Left lung (tissue), 10 donors: Measurements from ENCODE around the gene TUNAR. TPM values are rescaled to one million over a fixed set of nuclear protein-coding genes. Genes with fewer than 3 reads are reported as not detected.

Source experiments
- ATAC-seq: fragments of 200-7000 bp; cut with Tn5 transposase; one replicate; pipeline ENCODE4 v1.9.1; 2020; ENCODE audit warnings: moderate library complexity
- DNase-seq, 4 donors: peaks; one replicate each; pipeline ENCODE4 v3.0.0-alpha.2; 2013 to 2020
- H3K27ac ChIP-seq, 2 donors: fragments of 200-600 bp; sonication (generic) in 1 of 2; one replicate each; pipeline versions ENCODE4 v1.5.0 to v1.8.0; 2020 to 2021
- H3K27me3 ChIP-seq, 2 donors: fragments of 200-600 bp; sonication (generic) in 1 of 2; one replicate each; pipeline versions ENCODE4 v1.5.0 to v1.8.0; 2020 to 2021
- H3K36me3 ChIP-seq, 2 donors: fragments of 200-600 bp; sonication (generic) in 1 of 2; one replicate each; pipeline versions ENCODE4 v1.5.0 to v1.8.0; 2020 to 2021
- H3K4me1 ChIP-seq, 2 donors: fragments of 200-600 bp; one replicate each; pipeline ENCODE4 v1.8.0; 2021
- H3K4me3 ChIP-seq, 2 donors: fragments of 200-600 bp; sonication (generic) in 1 of 2; one replicate each; pipeline versions ENCODE4 v1.5.0 to v1.8.0; 2020 to 2021; ENCODE audit warnings: mild to moderate bottlenecking in 1 of 2
- H3K9me3 ChIP-seq, 2 donors: fragments of 200-600 bp; sonication (generic) in 1 of 2; one replicate each; pipeline versions ENCODE4 v1.5.0 to v1.8.0; 2020 to 2021
- intact Hi-C, 2 donors: fragments of 100-400 bp; cut with DNase I; formaldehyde crosslinking; loops; one replicate each; pipeline versions ENCODE4 v1.11.2 to v1.14.2; 2022
- polyA plus RNA-seq, 6 donors: library from polyadenylated mRNA; unstranded; fragments of 120-200 nt; gene quantifications; one replicate each; pipeline ENCODE4 v1.2.1, GENCODE V29; 2013; ENCODE audit not compliant: insufficient read length in 6 of 6
- total RNA-seq, 2 donors: library from RNA; stranded (reverse); fragmentation: NEBNext Ultra II Directional; extraction: Animal tissue kit (Norgen Biotek cat#: 25700); gene quantifications; one replicate each; pipeline ENCODE4 v1.2.1, GENCODE V29; 2021
- TF ChIP-seq, protein P1 (sequence below), 2 donors: fragments of 200-600 bp; sonication (generic) in 1 of 2; IDR thresholded peaks; one replicate each; pipeline versions ENCODE4 v1.5.0 to v1.8.0; 2021; ENCODE audit warnings: antibody characterized with exemption in 2 of 2
- donor health status: DM: no; HTN: yes; CAD: no.
- donor health status: DM: no; HTN: no; CAD: no.

TUNAR gene
- total and polyA plus RNA-seq, 8 donors: 0.12 to 0.30 (median 0.19) TPM; not detected in 4

DNA sequence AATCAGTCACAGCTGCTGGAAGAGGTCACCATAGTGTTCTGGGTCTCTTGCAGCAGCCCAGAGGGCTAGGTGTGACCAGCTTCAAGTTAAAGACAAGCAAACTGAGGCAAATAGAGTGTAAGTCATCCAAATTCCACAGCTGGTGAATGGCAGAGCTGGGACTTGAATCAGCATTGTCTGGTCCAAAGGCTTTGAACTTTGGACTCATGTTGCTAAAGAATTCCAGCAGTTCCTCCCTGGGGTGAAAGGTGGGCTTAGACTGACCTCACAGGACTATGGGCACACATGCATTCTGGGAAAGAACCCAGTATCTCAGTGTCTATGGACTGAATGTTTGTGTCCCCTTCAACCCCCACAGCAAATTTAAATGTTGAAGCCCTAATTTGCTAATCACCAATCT is 54.8 kb downstream of the TUNAR start:
- TF ChIP-seq, protein P1, sequence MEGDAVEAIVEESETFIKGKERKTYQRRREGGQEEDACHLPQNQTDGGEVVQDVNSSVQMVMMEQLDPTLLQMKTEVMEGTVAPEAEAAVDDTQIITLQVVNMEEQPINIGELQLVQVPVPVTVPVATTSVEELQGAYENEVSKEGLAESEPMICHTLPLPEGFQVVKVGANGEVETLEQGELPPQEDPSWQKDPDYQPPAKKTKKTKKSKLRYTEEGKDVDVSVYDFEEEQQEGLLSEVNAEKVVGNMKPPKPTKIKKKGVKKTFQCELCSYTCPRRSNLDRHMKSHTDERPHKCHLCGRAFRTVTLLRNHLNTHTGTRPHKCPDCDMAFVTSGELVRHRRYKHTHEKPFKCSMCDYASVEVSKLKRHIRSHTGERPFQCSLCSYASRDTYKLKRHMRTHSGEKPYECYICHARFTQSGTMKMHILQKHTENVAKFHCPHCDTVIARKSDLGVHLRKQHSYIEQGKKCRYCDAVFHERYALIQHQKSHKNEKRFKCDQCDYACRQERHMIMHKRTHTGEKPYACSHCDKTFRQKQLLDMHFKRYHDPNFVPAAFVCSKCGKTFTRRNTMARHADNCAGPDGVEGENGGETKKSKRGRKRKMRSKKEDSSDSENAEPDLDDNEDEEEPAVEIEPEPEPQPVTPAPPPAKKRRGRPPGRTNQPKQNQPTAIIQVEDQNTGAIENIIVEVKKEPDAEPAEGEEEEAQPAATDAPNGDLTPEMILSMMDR (IDR thresholded peaks at IDR 0.05): no peak
- H3K4me3 ChIP-seq: no peak overlapping the region

DNA sequence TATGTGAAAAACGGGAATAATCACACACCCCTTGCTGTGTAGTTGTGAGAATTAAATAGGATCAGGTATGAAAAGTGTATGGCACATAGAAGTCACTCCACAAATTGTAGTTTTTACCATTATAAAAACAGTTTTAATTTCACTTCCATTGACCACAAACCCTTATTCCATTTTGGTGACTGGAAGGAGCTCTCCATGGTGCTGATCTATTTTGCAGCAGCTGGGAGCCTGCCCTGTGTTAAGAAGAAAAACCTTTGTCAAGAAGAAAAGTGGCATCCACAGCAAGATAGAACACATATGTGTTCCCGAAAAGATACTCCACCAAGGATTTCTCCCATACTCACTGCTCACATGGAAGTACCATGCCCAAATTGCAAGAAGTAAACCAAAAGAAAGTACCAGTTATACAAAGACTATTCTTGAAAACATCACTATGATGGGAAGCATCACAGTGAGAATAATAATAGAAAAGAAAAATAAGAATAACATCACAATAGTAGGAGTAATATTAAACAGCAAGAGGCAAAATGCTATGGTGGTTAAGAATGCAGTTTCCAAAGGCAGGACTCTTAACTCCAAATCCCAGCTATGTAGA is 58.7 kb downstream of the TUNAR start:
- intact Hi-C loops: no loop called here
- peak in 2 of 4 donors; percentile 36 to 49 for DNase-seq

More for the DNA sequence above, 54.8 kb downstream of the TUNAR start:
- no peaks in the 10 kb centered on the region for H3K9me3 ChIP-seq
- no peaks in the 10 kb centered on the region for H3K36me3 ChIP-seq
- peaks cover 0 to 7% of the 10 kb centered on the region in 2 donors for H3K27me3 ChIP-seq
- intact Hi-C loops: no loop called here
- ATAC-seq: no peak
- H3K4me1 ChIP-seq: no peaks in the 10 kb centered on the region
- no peak for DNase-seq
- H3K27ac ChIP-seq: no peak overlapping the region

DNA sequence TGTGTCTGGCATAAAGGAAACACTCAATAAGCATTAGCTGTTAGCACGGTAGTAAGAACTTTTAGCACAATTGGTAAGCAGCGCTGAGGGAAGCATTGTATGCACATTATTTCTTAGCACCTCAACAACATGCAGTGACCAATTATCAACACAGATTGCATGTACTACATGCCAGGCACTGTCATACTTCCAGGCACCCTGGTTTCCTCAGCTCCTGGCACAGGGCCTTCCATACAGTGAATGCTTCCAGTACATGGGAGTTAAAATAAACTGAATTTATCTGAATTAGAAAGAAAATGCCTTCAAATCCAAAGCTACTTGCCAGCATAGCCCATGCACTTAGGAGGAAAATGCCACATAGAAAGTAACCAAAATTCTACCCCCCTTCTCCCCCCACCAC is 59.4 kb downstream of the TUNAR start:
- no peaks in the 10 kb centered on the region for H3K27me3 ChIP-seq
- no peaks in the 10 kb centered on the region for H3K36me3 ChIP-seq
- H3K4me1 ChIP-seq: no peaks in the 10 kb centered on the region
- TF ChIP-seq, protein P1 (IDR thresholded peaks at IDR 0.05): no peak
- ATAC-seq (no peak), DNase-seq (no peak)
- no peak overlapping the region for H3K4me3 ChIP-seq
- intact Hi-C loops: no loop called here
- peaks cover 0 to 1% of the 10 kb centered on the region in 2 donors for H3K9me3 ChIP-seq
- no peak overlapping the region for H3K27ac ChIP-seq

More for the DNA sequence above, 58.7 kb downstream of the TUNAR start:
- no peaks in the 10 kb centered on the region for H3K36me3 ChIP-seq
- no peak overlapping the region for H3K27ac ChIP-seq
- H3K9me3 ChIP-seq: no peaks in the 10 kb centered on the region
- TF ChIP-seq, protein P1 (IDR thresholded peaks at IDR 0.05): no peak
- H3K4me1 ChIP-seq: no peaks in the 10 kb centered on the region
- no peak for ATAC-seq
- H3K4me3 ChIP-seq: no peak overlapping the region
- H3K27me3 ChIP-seq: no peaks in the 10 kb centered on the region

DNA sequence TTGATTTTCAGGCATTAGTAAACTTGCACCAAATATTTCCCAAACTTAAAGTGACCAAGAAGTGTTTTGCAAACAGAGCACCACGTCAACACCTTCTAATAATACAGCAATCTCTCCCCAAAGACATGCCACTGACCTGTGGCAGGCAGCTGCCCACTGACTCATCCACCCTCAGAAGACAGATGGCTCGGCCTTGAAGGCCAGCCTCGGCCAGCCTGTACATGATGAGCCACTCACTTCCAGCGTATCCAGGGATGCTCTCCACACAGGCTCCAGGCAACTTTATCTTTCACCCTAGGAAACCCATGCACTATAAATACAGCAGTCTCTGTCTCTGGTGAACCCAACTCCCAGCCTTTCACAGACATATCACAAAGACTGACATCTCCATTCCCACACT is 62.7 kb downstream of the TUNAR start:
- no peaks in the 10 kb centered on the region for H3K36me3 ChIP-seq
- no peak overlapping the region for H3K4me3 ChIP-seq
- TF ChIP-seq, protein P1 (IDR thresholded peaks at IDR 0.05): no peak
- DNase-seq: no peak
- intact Hi-C loops: no loop called here
- no peaks in the 10 kb centered on the region for H3K4me1 ChIP-seq
- no peaks in the 10 kb centered on the region for H3K27me3 ChIP-seq
- H3K9me3 ChIP-seq: peaks cover 0 to 17% of the 10 kb centered on the region in 2 donors
- H3K27ac ChIP-seq: no peak overlapping the region
- ATAC-seq: no peak

DNA sequence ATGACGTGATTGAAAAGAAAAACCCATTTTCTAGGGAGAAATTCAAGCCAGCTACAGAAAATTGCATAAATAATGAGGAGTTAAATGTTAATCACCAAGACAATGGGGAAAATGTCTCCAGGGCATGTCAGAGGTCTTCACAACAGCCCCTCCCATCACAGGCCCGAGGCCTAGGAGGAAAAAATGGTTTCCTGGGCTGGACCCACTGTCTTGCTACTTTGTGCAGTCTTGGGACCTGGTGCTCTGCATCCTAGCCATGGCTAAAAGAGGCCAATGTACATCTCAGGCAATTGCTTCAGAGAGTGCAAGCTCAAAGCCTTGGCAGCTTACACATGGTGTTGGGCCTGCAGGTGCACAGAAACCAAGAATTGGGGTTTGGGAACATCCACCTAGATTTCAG is 65.3 kb downstream of the TUNAR start:
- peaks cover 0 to 3% of the 10 kb centered on the region in 2 donors for H3K27me3 ChIP-seq
- ATAC-seq (no peak), DNase-seq (no peak)
- H3K4me3 ChIP-seq: no peak overlapping the region
- H3K9me3 ChIP-seq: peaks cover 0 to 17% of the 10 kb centered on the region in 2 donors
- TF ChIP-seq, protein P1 (IDR thresholded peaks at IDR 0.05): no peak
- no peaks in the 10 kb centered on the region for H3K4me1 ChIP-seq
- no peaks in the 10 kb centered on the region for H3K36me3 ChIP-seq
- intact Hi-C loops: no loop called here
- H3K27ac ChIP-seq: no peak overlapping the region
